Hepatic stellate cell (primary cell): ENCODE results near the gene BAIAP2.
A peak's percentile ranks its signal among the peaks of the same experiment; 100 is the strongest.
"Not testable (repeated sequence)": the region's sequence is repeated elsewhere in the genome, so short reads cannot be mapped to it uniquely, and the experiment has no call there.

ENCODE experiments used
- DNase-seq: peaks from one replicate; pipeline ENCODE4 v3.0.0; 2011; ENCODE audit warnings: low spot score

The BAIAP2 gene

GRCh38 chr17:81002013-81002384 lies 33.0 kb upstream of the BAIAP2 start:
- DNase-seq: no peak

DNA sequence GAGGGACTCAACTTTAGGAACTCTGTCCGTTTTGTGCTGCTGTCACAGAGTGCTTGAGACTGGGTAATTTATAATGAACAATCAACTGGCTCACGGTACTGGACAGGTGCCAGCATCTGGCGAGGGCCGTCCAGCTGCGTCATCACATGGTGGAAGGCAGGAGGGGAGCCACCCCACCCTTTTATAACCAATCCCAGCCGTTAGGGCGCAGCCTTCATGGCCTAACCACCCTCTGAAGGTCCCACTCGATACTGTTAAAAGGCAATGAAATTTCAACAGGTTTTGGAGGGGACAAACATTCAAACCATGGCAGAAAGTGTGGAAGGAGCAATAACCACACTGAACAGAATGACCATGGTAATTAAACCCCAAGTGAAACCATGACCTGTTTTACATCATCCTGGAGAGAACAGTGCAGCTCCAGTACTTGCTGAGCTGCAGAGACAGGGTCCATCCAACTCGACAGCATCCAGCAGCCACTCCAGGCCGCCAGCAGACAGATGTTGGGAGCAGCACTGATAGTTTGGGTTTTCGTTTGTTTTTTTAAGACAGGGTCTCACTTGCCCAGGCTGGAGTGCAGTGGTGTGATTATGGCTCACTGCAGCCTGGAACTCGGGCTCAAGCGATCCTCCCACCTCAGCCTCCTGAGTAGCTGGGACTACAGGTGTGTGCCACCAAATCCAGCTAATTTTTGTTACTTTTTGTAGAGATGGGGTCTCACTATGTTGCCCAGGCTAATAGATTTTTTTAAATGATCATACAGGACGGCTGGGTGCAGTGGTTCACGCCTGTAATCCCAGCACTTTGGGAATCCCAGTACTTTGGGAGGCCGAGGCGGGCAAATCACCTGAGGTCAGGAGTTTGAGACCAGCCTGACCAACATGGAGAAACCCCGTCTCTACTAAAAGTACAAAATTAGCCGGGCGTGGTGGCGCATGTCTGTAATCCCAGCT lies 32.3 kb upstream of the BAIAP2 start:
- peak; percentile 62 for DNase-seq

DNA sequence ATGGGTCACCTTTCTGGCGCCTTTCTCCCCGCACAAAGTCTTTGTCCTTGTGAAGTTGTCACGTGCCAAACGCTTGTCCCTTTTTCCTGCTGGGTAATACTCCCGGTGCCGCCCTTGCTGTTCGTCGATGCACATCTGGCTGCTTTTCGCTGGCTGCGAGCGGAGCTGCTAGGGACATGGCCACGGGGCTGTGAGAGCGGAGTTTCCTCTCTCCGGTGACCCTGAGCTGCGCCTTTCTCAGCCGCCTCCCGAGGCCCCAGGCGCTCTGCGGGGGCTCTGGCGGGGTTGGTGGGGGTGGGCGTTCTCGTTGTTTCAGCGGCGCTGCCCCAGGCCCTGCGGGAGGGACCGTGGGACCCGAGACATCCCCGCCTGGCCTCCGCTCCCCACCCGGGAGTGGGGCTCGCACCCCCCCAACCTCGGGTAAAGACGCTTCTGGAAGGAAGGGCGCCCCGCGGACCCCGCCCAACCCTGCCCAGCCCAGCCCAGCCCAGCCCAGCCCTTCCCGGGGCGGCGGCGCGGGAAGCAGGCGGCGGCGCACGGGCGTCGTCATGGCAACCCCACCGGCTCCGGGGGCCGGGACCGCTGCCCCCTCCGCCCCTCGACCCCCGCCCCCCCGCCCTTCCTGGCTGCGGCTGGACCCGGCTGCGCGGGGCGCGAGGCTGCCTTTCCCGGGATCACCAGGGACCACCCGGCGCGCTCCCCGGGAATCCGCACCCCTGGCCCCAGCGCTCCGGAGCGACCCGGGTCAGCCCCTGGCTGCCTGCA lies 31.1 kb upstream of the BAIAP2 start:
- no peak for DNase-seq

GRCh38 chr17:81006891-81007290 lies 28.1 kb upstream of the BAIAP2 start:
- no peak for DNase-seq

GRCh38 chr17:81008140-81008539 lies 26.8 kb upstream of the BAIAP2 start:
- no peak for DNase-seq

- DNase-seq: no peak
These were observed 25.8 kb upstream of the BAIAP2 start for GRCh38 chr17:81009136-81009535.

DNA sequence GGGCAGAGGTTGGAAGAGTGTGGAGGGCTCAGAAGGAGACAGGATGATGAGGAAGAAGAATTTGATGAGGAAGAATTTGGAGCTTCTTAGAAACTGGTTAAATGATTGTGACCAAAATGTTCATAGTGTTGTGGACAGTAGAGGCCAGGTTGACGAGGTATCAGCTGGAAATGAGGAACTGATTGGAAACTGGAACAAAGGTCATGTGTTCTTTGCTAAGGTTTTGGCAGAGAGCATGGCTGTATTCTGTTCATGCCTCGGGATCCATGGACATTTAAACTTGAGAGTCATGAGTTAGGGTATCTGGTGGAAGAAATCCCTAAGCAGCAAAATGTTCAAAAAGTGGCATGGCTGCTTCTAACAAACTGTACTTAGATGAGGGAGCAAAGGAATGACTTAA lies 24.0 kb upstream of the BAIAP2 start:
- DNase-seq: no peak

DNA sequence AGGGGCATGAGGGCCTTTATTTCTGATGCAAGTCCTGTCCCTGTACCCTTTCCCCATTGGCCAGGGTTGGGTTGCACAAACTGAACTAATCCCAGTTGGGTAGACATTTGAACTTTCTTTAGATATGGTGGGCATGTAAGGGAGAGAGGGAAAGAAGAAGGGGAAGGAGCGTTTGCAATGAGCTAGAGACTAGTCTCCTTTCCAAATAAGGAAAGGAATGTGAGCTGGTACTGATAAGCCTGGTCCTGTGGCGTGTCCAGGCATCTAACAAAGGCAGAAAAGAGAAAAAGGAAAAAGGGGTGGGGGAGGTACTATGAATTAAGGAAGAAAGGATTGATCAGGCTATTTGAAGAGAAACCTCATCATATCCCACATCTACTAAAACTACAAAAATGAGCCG lies 23.0 kb upstream of the BAIAP2 start:
- no peak for DNase-seq

- DNase-seq: no peak
These were observed 22.1 kb upstream of the BAIAP2 start for GRCh38 chr17:81012574-81013447.

GRCh38 chr17:81013642-81014041 lies 21.3 kb upstream of the BAIAP2 start:
- no peak for DNase-seq

DNA sequence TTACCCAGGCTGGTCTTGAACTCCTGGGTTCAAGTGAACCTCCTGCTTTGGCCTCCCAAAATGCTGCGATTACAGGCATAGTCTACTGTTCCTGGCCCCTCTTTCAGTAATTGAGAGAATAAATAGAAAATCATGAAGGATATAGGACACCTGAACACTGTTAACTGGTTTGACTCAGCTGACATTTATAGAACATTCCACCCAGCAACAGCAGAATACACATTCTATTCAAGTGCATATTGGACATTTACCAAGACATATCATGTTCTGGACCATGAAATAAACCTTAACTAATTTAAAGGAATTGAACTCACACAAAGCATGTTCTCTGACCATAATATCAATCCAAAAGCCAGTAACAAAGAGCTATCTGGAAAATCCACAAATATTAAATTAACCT lies 19.8 kb upstream of the BAIAP2 start:
- no peak for DNase-seq

- no peak for DNase-seq
These were observed 18.4 kb upstream of the BAIAP2 start for GRCh38 chr17:81016575-81016974.

DNA sequence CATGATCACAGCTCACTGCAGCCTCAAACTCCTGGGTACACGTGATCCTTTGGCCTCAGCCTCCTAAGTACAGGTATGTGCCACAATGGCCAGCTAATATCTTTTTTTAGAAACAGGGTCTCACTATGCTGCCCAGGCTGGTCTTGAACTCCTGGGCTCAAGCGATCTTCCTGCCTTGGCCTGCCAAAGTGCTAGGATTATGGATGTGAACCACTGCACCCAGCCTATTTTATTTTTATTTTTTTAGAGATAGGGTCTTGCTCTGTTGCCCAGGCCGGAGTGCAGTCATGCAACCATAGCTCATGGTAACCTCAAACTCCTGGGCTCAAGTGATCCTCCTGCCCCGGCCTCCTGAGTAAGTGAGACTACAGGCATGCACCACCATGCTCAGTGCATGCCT lies 17.6 kb upstream of the BAIAP2 start:
- DNase-seq: not testable (repeated sequence)

- no peak for DNase-seq
These were observed 16.7 kb upstream of the BAIAP2 start for GRCh38 chr17:81018044-81018802.

DNA sequence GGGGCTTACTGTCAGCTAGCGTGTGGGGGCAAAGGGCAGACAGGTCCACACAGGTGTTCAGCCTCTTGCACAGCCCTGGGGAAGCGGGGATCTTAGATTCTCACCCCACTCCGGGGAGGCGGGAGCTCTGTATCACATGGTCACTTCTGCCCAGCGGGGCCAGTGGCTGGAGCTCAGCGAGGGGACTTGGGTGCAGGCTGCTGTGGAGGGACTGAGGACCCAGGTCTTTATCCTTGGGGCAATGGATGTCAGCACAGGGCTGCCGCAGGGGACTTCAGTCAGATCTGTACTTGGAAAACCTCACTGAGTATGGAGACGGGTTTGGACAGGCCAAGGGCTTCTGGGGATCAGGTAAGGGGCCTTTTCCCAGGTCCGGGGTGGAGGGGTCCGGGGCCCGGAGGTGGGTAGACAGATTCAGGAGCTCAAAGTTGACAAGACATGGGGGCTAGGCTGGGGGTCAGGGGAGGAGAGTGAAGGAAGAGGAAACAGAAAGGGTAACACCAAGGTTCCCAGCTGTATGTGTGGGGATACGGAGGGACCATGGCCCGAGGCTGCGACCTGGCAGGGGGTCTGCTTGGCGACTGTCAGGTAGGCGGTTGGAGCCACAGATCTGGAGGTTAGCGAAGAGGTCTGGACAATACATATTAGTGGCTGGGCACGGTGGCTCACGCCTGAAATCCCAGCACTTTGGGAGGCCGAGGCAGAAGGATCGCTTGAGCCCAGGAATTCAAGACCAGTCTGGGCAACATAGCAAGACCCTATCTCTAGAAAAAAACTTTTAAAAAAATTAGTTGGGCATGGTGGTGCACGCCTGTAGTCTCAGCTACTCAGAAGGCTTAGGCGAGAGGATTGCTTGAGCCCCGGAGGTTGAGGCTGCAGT lies 15.1 kb upstream of the BAIAP2 start:
- DNase-seq: no peak

- no peak for DNase-seq
These were observed 14.5 kb upstream of the BAIAP2 start for GRCh38 chr17:81020443-81020766.

- no peak for DNase-seq
These were observed 14.0 kb upstream of the BAIAP2 start for GRCh38 chr17:81020767-81021497.

DNA sequence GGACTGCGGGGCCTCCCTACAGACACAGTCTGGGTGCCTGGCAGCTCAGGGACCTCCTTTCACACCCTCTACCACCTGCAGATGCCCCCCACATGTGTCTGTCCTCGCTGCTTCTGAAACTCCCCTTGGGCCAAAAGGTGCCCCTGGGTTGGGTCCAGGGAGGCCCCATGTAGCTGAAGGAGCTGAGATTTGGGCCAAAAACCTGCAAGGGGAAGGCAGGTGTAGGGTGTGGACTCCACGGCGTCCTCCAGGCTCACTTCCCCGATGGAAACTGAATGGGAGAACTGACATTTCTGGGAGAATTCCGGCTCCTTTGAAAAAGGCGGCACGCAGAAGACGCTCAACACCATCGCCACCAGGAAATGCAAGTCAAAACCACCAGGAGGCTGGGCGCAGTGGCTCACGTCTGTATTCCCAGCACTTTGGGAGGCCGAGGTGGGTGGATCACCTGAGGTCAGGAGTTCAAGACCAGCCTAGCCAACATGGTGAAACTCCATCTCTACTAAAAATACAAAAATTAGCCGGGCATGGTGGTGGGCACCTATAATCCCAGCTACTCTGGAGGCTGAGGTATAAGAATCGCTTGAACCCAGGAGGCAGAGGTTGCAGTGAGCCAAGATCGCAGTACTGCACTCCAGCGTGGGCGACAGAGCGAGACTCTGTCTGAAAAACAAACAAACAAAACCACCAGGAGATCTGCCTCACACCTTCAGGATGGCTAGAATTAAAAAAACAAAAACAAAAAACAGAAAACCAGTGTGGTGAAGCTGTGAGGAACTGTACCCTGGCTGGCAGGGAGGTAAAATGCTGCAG lies 13.2 kb upstream of the BAIAP2 start:
- DNase-seq: no peak

DNA sequence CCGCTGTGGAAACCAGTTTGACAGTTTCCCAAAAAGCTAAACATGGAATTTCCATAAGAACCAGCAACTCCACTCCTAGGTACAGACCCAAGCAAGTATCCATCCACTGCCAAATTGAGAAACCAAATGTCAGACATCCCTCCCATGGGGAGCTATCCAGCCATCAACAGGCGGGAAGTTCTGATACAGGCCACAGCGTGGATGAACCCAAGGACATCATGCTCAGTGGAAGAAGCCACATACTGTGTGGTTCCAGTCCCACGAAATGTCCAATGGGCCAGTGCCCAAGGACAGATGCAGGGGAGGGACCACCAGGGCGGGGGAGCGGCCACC lies 12.6 kb upstream of the BAIAP2 start:
- no peak for DNase-seq
